ENCODE results near the gene DCXR.

The DCXR gene

DNA sequence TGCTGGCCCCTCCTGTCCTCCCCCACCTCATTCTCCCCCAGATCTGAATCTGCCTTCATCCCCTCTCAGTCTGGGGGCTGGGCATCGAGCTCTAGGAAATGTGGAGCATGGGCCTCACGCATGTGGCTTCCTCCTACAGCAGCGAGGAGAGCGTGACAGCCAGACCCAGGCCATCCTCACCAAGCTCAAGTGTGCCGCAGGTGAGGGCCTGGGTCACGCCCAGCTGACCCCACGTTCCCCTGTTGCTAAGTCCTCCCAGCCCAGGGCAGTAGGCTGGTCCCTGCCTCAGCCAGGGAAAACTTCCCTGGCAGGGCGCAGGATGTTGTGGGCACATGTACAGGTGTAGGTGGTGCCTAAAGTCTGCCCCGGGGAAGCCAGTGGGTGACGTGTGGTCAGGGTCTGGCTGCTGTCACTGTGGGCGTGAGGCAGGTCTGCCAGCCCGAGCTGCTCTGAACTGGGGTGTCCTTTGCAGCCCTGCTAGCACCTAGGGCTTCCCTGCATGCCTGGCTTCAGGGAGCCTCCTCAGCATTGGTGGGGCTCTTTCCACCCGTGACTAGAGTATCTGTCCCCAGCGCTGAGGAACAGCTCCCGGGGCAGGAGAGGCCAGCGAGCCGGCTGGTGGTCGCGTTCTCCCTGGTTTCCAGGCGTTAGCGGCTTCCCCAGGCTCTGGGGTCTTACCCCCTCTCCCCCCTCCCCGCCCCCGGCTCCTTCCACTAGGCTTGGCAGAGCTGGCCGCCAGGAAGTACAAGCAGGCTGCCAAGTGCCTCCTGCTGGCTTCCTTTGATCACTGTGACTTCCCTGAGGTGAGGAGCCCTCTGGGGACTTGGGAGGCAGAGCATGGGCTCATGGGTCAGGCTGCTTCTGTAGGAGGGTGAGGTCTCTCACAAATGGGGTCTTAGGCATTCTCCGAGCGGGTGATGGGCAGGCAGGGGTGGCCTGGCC is 17.8 kb upstream of the DCXR start:
- no peak for DNase-seq (ENCODE audit: low read depth, low spot score)

DNA sequence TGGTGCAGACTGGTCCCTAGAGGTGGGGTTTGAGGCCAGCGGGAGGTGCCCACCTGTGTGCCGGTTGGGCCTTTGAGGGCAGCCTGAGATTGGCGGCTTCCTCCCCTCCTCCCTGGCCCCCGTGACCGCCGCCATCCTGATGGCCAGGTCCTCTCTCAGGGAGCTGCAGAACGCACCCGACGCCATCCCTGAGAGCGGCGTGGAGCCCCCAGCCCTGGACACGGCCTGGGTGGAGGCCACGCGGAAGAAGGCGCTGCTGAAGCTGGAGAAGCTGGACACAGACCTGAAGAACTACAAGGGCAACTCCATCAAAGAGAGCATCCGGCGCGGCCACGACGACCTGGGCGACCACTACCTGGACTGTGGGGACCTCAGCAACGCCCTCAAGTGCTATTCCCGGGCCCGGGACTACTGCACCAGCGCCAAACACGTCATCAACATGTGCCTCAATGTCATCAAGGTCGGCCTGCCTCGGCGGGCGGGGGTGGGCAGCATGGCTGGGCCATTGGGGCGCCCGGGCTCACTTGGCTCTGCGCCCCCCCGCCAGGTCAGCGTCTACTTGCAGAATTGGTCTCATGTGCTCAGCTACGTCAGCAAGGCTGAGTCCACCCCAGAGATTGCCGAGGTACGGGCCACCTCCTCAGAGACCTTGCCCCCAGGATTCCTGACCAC is 17.0 kb upstream of the DCXR start:
- no peak for DNase-seq (ENCODE audit: low read depth, low spot score)

DNA sequence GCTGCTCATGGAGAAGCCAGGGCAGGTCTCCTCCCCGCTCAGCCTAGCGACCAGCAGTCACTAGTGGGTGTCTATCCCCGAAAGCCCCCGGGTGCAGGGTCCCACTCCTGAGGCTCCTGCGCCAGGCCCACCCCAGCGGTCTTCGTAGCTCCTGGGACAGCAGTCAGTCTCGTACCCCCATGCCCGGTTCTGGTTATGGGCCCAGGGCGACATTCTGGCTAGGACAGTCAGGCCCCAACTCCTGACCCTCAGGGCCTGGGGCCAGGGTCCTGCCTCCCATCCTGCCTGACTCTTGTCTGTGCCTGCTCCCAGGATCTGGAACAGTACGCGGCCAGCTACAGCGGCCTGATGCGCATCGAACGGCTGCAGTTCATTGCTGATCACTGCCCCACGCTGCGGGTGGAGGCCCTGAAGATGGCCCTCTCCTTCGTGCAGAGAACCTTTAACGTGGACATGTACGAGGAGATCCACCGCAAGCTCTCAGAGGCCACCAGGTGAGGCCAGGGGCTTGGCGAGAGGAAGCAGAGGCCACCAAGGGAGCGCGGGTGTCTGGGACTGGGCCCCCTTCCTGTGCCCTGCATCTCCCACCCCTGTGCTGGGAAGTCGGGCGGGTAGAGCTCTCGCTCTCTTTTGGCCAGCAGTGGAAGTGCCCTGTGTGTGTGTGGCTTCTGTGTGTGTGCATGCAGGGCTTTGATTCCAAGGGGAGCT is 16.2 kb upstream of the DCXR start:
- DNase-seq (ENCODE audit: low read depth, low spot score) = no peak

DNA sequence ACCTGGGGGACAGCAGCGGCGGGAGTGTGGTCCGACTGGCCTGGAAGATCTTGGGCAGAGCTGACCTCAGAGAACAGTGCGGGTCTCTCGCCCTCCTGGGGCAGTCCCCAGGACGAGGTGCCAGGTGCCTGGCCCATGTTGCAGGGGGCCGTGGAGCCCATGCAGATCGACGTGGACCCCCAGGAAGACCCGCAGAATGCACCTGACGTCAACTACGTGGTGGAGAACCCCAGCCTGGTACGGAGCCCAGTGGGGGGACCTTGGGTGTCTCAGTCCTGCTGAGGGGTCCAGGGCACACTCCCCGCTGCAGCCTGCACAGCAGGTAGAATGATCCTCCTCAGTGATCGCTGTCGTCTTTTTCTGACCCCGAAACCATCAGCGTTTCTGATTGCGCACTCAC is 15.6 kb upstream of the DCXR start:
- DNase-seq (ENCODE audit: low read depth, low spot score) = no peak

DNA sequence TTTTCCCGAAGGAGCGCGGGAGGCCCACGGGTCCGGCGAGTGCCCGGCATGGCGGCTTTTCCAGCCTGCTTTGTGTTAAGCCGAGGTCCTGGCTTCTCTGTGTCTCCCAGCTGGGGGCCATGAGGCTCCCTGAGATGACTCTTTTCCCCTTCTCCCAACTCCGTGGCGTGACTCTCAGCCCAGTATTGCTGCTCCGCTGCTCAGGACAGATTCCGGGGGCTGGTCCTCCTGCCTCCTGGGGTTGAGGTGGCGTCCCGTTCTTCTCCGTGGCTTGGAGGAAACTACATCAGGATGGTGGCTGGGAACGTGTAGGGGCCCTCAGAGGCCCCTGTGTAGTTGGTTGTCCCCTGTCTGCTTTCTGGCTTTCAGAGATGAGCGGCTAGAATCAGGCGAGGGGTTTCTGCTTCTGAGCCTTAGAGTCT is 15.2 kb upstream of the DCXR start:
- no peak for DNase-seq (ENCODE audit: low read depth, low spot score)

DNA sequence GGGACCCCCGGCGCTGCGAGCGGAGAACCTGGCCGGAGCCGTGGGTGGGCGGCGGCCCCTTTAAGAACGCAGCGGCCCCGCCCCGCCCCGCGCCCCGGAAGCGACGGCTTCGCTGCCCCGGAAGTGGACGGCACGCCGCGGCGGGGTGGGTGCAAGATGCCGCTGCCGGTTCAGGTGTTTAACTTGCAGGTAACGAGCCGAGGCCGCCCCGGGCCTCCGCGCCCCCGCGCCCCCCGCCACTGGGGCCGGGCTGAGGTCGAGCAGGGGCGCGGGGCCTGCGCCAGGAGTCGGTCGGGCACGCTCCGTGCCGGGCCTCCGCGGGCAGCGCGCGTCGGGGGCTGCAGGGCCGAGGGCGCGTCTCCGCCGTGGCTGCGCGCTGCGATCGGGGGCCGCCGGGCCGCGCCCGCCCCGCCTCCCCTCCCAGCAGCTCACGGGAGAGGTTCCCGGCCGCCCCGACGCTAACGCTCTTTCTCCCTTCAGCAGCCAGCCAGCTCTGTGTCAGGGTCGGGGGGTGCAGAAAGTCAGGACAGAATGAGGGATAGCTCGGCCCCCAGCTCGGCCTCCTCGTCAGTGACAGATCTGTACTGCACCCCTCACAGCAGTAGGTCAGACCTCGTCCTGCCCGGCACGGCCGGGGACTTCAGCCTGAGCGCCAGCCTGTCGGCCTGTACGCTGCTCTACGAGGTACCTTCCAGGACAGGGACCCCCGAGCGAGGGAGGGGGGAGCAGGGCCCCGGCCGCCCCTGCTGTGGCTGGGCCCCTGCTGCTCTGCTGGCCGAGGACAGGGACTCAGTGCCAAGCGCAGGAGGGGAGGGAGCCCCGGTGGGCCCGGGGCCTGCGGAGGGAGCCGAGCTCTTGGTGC is 14.5 kb upstream of the DCXR start, which contains the start of the genes GPS1 and RFNG:
GPS1 (plus strand) TSS at position 123 of the 862 bp plus-strand sequence; CDS start at position 157, 34 bp downstream.
RFNG (minus strand) TSS at position 36 of the 862 bp plus-strand sequence. CDS start 45 bp downstream, outside the sequence.
- no peak for DNase-seq (ENCODE audit: low read depth, low spot score)

- no peak for DNase-seq (ENCODE audit: low read depth, low spot score)
These were observed 13.5 kb upstream of the DCXR start for GRCh38 chr17:82050761-82051641.

DNA sequence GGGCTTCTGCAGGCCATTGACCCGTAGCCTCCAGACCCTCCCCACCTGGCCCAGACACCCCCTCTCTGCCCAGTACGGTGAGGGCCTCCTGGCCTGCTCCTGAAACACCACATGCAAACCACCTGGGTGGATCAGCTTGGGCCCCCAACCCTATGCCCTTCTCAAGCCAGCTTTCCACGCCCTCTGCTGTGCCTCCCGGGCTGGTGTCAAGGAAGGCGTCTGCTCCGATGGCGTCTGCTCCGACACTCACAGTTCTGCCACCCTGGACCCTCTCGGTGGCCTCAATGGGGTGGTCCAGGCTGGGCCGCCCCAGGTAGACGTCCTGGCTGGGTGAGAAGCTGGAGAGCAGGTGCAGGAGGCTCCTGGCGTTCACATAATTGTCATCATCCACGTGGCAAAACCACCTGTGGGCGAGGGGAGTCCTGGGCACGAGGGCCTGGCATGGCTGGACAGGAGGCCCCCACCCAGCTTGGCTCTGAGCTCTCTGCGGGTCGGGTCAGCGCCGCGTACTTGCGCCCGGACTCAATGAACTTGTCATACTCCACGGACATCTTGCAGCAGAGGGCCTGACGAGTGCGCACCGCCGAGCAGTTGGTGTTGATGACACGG is 12.8 kb upstream of the DCXR start:
- DNase-seq (ENCODE audit: low read depth, low spot score) = no peak

DNA sequence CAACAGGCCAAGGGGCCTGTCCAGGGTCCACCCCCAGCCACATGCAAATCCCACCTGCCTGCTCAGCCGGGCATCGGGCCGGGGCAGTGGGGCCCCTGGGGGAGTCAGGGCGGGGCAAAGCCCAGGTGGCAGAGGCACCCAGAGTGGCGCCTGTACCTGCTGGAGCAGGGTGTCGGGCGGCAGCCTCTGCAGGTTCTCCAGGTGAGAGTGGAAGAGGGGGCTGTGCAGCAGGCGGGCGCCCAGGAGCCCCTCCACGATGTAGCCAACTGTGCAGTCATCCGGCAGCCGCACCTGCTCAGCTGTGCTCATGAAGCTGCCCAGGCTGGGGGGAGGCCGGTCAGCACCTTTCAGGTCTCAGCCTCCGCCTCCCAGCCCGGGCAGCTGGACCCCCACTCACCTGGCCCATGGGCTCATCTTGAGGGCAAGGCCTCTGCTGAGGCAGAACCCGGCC is 12.0 kb upstream of the DCXR start:
- no peak for DNase-seq (ENCODE audit: low read depth, low spot score)

GRCh38 chr17:82049106-82049505 is 11.6 kb upstream of the DCXR start:
- DNase-seq (ENCODE audit: low read depth, low spot score) = no peak

GRCh38 chr17:82048571-82048971 is 11.1 kb upstream of the DCXR start:
- no peak for DNase-seq (ENCODE audit: low read depth, low spot score)

GRCh38 chr17:82047914-82048570 is 10.5 kb upstream of the DCXR start:
- no peak for DNase-seq (ENCODE audit: low read depth, low spot score)

- no peak for DNase-seq (ENCODE audit: low read depth, low spot score)
These were observed 9.9 kb upstream of the DCXR start for GRCh38 chr17:82047379-82047778.

GRCh38 chr17:82046903-82047302 is 9.4 kb upstream of the DCXR start:
- DNase-seq (ENCODE audit: low read depth, low spot score) = no peak

GRCh38 chr17:82045936-82046484 is 8.5 kb upstream of the DCXR start:
- DNase-seq (ENCODE audit: low read depth, low spot score) = no peak

DNA sequence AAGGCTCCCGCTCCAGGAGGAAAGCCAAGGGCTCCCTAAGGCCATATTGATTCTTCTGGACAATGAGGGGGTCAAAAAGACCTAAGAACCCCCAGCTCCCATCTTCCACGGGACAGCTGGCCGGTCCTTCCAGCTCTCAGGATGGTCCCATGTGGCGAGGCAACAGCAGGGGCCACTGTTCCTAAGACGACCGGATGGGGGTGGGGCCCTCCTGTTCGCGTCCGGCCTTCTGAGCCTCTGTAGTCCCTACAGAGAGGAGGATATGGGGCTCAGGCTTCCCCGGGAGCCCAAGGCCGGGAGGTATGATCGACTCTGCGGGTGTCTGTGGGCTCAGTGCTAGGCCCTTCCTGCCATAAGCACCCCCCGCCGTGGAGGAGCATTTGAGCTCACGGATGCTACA is 6.0 kb upstream of the DCXR start:
- no peak for DNase-seq (ENCODE audit: low read depth, low spot score)

GRCh38 chr17:82042649-82043048 is 5.2 kb upstream of the DCXR start:
- no peak for DNase-seq (ENCODE audit: low read depth, low spot score)

- DNase-seq (ENCODE audit: low read depth, low spot score) = no peak
These were observed 3.8 kb upstream of the DCXR start for GRCh38 chr17:82041144-82041814.
